Smooth muscle cell (in vitro differentiated cells): ENCODE data around the gene KCNJ4. TPM values are rescaled to one million over a fixed set of nuclear protein-coding genes. Genes with fewer than 3 reads are reported as not detected.

Experiments used
- DNase-seq: peaks from one replicate; lab custom pipeline; 2025; ENCODE audit not compliant: unreplicated experiment; lab: John Stamatoyannopoulos, UW
- H2AFZ ChIP-seq: fragments of 200-600 bp; sonication (generic); 2 replicates; pipeline ENCODE4 v1.6.0; 2016; ENCODE audit warnings: antibody characterized with exemption, low read depth, mild to moderate bottlenecking
- H3F3A ChIP-seq: fragments of 200-600 bp; sonication (generic); 2 replicates; pipeline ENCODE4 v1.6.0; 2017; ENCODE audit warnings: antibody characterized with exemption, low read depth
- H3K27ac ChIP-seq: fragments of 200-600 bp; sonication (generic); 2 replicates; pipeline ENCODE4 v1.5.1; 2016; ENCODE audit warnings: low read depth, mild to moderate bottlenecking
- H3K27me3 ChIP-seq: fragments of 200-600 bp; sonication (generic); 2 replicates; pipeline ENCODE4 v1.6.1; 2016; ENCODE audit warnings: low read depth, mild to moderate bottlenecking
- H3K36me3 ChIP-seq: fragments of 200-600 bp; sonication (generic); 2 replicates; pipeline ENCODE4 v1.5.1; 2016; ENCODE audit warnings: low read depth
- H3K4me1 ChIP-seq: fragments of 200-600 bp; sonication (generic); 2 replicates; pipeline ENCODE4 v1.5.1; 2016; ENCODE audit warnings: low read depth
- H3K4me2 ChIP-seq: fragments of 200-600 bp; sonication (generic); 2 replicates; pipeline ENCODE4 v1.6.0; 2016; ENCODE audit warnings: mild to moderate bottlenecking
- H3K4me3 ChIP-seq: fragments of 200-600 bp; sonication (generic); 2 replicates; pipeline ENCODE4 v1.5.1; 2016; ENCODE audit warnings: mild to moderate bottlenecking
- H3K79me2 ChIP-seq: fragments of 200-600 bp; sonication (generic); 2 replicates; pipeline ENCODE4 v1.6.0; 2016; ENCODE audit warnings: low read depth, mild to moderate bottlenecking
- H3K9ac ChIP-seq: fragments of 200-600 bp; sonication (generic); 2 replicates; pipeline ENCODE4 v1.6.0; 2016; ENCODE audit warnings: low read depth
- H3K9me3 ChIP-seq: fragments of 200-600 bp; sonication (generic); replicated peaks from 2 replicates; pipeline ENCODE4 v1.5.1; 2016; ENCODE audit warnings: low read depth
- H4K20me1 ChIP-seq: fragments of 200-600 bp; sonication (generic); 2 replicates; pipeline ENCODE4 v1.6.0; 2016; ENCODE audit warnings: low read depth
- CTCF ChIP-seq: fragments of 200-600 bp; sonication (generic); IDR thresholded peaks from 2 replicates; pipeline ENCODE4 v1.5.1; 2017; ENCODE audit warnings: borderline replicate concordance, mild to moderate bottlenecking, antibody characterized with exemption; ENCODE audit not compliant: insufficient read depth, poor library complexity, severe bottlenecking
- WGBS: methylation state at CpG from one replicate; pipeline ENCODE4 v1.1.7; 2016; ENCODE audit warnings: low lambda C conversion rate; 5-methylcytosine and 5-hydroxymethylcytosine counted together
- polyA plus RNA-seq: library from polyadenylated mRNA; unstranded; fragments of >200 nt; fragmentation: Nextera tagmentation; extraction: Ambion mirVana; gene quantifications from 2 replicates; pipeline ENCODE4 v1.2.1, GENCODE V29; 2016
- total RNA-seq: library from RNA; depleted of rRNA; stranded (reverse); fragments of >200 nt; gene quantifications from 2 replicates; pipeline ENCODE4 v1.2.3, GENCODE V29; 2014

Gene KCNJ4
- total and polyA plus RNA-seq, 2 experiments from 2014 or later: not detected

- Histone ChIP-seq H3F3A (no peaks in the 10 kb centered on the region), H3K4me3 (no peak overlapping the region), H3K9me3 (no peaks in the 10 kb centered on the region), H4K20me1 (no peaks in the 10 kb centered on the region), H3K36me3 (no peaks in the 10 kb centered on the region), H3K9ac (no peak overlapping the region), H2AFZ (no peak overlapping the region), H3K79me2 (no peaks in the 10 kb centered on the region), H3K4me2 (no peak overlapping the region), H3K27ac (no peak overlapping the region), H3K4me1 (no peaks in the 10 kb centered on the region), H3K27me3 (no peaks in the 10 kb centered on the region)
- DNase-seq: no peak
- TF ChIP-seq CTCF: no peak
- 89% methylated on average over 13 of the region's 13 CpGs for WGBS
Measured at GRCh38 chr22:38442967-38443627, 11.9 kb downstream of the KCNJ4 start.

- Histone ChIP-seq H3K36me3 (no peaks in the 10 kb centered on the region), H4K20me1 (no peaks in the 10 kb centered on the region), H3K79me2 (no peaks in the 10 kb centered on the region), H3K9me3 (no peaks in the 10 kb centered on the region), H3K4me1 (no peaks in the 10 kb centered on the region), H3K9ac (no peak overlapping the region), H3K27ac (no peak overlapping the region), H3K4me3 (no peak overlapping the region), H3K27me3 (no peaks in the 10 kb centered on the region), H3F3A (no peaks in the 10 kb centered on the region), H3K4me2 (no peak overlapping the region), H2AFZ (no peak overlapping the region)
- 85% methylated on average over 14 of the region's 16 CpGs for WGBS
- TF ChIP-seq CTCF: no peak
- no peak for DNase-seq
Measured at GRCh38 chr22:38441620-38442287, 13.2 kb downstream of the KCNJ4 start.

- Histone ChIP-seq H2AFZ (no peak overlapping the region), H3K9me3 (no peaks in the 10 kb centered on the region), H3K27ac (no peak overlapping the region), H3K27me3 (no peaks in the 10 kb centered on the region), H4K20me1 (no peaks in the 10 kb centered on the region), H3K4me2 (no peak overlapping the region), H3K9ac (no peak overlapping the region), H3K4me1 (no peaks in the 10 kb centered on the region), H3K36me3 (no peaks in the 10 kb centered on the region), H3F3A (no peaks in the 10 kb centered on the region), H3K79me2 (no peaks in the 10 kb centered on the region), H3K4me3 (no peak overlapping the region)
- DNase-seq: no peak
- WGBS: 91% methylated on average over 13 of the region's 14 CpGs
- TF ChIP-seq CTCF: no peak
Measured at GRCh38 chr22:38440747-38441350, 14.2 kb downstream of the KCNJ4 start.
